CD4-positive, alpha-beta memory T cell (primary cell): ENCODE measurements around the gene FBXL19. TPM values are rescaled to one million over a fixed set of nuclear protein-coding genes. Genes with fewer than 3 reads are reported as not detected.

ENCODE experiments used
- CTCF ChIA-PET: fragments of 350-600 bp; sonication (Branson Sonifier 250); formaldehyde crosslinking; loops from one replicate; lab custom pipeline; 2021; ENCODE audit warnings: inconsistent platforms; ENCODE audit not compliant: partially characterized antibody; lab: Charles Lee
- POLR2A ChIA-PET: fragments of 350-600 bp; sonication (Branson Sonifier 250); formaldehyde crosslinking; loops from one replicate; lab custom pipeline; 2021; ENCODE audit not compliant: partially characterized antibody; lab: Charles Lee
- DNase-seq, 5 donors: peaks; one replicate each; pipeline versions ENCODE4 v3.0.0 to v3.0.0-alpha.2; 2020 to 2022; ENCODE audit warnings: mixed read lengths in 1 of 5
- H3K27ac ChIP-seq: one replicate; pipeline ENCODE4 v1.7.0; 2013; ENCODE audit warnings: low read depth, low read length
- H3K27me3 ChIP-seq: 2 replicates; pipeline ENCODE4 v1.7.0; 2013; ENCODE audit warnings: mild to moderate bottlenecking, low read length, moderate library complexity; ENCODE audit not compliant: insufficient read depth
- H3K36me3 ChIP-seq: 2 replicates; pipeline ENCODE4 v1.7.0; 2013; ENCODE audit warnings: mild to moderate bottlenecking, low read length, moderate library complexity; ENCODE audit not compliant: insufficient read depth
- H3K4me1 ChIP-seq: 2 replicates; pipeline ENCODE4 v1.7.0; 2013; ENCODE audit warnings: mild to moderate bottlenecking, low read length, moderate library complexity; ENCODE audit not compliant: insufficient read depth
- H3K4me3 ChIP-seq, 2 donors: one replicate each; pipeline ENCODE4 v1.7.0; 2013; ENCODE audit warnings: low read length in 2 of 2, mild to moderate bottlenecking in 1 of 2
- H3K9me3 ChIP-seq, 2 donors: one replicate each; pipeline ENCODE4 v1.7.0; 2013; ENCODE audit warnings: low read length in 2 of 2, control low read depth in 1 of 2; ENCODE audit not compliant: control insufficient read depth in 1 of 2
- H3K27ac Mint-ChIP-seq, 7 donors: one replicate each; pipeline ENCODE4 v1.8.0; 2020 to 2021; ENCODE audit warnings: mixed read lengths in 7 of 7, mild to moderate bottlenecking in 6 of 7, inconsistent platforms in 3 of 7, moderate library complexity in 3 of 7
- H3K27me3 Mint-ChIP-seq, 2 donors: one replicate each; pipeline ENCODE4 v1.8.0; 2020 to 2021; ENCODE audit warnings: mixed read lengths in 2 of 2
- H3K36me3 Mint-ChIP-seq, 2 donors: one replicate each; pipeline ENCODE4 v1.8.0; 2020 to 2021; ENCODE audit warnings: mixed read lengths in 2 of 2, inconsistent platforms in 1 of 2, mild to moderate bottlenecking in 1 of 2
- H3K4me1 Mint-ChIP-seq, 4 donors: one replicate each; pipeline ENCODE4 v1.8.0; 2020 to 2021; ENCODE audit warnings: mixed read lengths in 4 of 4, mild to moderate bottlenecking in 1 of 4
- H3K4me3 Mint-ChIP-seq, 8 donors: one replicate each; pipeline ENCODE4 v1.8.0; 2020 to 2021; ENCODE audit warnings: mixed read lengths in 8 of 8, mild to moderate bottlenecking in 7 of 8, moderate library complexity in 6 of 8, inconsistent platforms in 3 of 8
- H3K9me3 Mint-ChIP-seq, 8 donors: one replicate each; pipeline ENCODE4 v1.8.0; 2020 to 2021; ENCODE audit warnings: mixed read lengths in 8 of 8, mild to moderate bottlenecking in 5 of 8, inconsistent platforms in 3 of 8, moderate library complexity in 1 of 8
- intact Hi-C: fragments of 100-400 bp; cut with micrococcal nuclease; formaldehyde crosslinking; loops from one replicate; pipeline ENCODE4 v1.15.1; 2023
- polyA plus RNA-seq, 2 donors: library from polyadenylated mRNA; unstranded; fragments of 300-500 nt; fragmentation: Illumina TruSeq; gene quantifications; one replicate each; pipeline ENCODE4 v1.2.3, GENCODE V29; 2021
- total RNA-seq, 2 experiments: library from RNA; stranded (reverse); gene quantifications; one replicate each; pipeline ENCODE4 v1.2.3, GENCODE V29; 2021

The FBXL19 gene
- total and polyA plus RNA-seq, 4 experiments from 2014 or later, result 0.16 to 15.8 (median 15.6) TPM; not detected in 1

- Histone ChIP-seq H3K27me3 (no peaks in the 10 kb centered on the region), H3K9me3 (no peaks in the 10 kb centered on the region), H3K27ac (no peak overlapping the region), H3K36me3 (no peaks in the 10 kb centered on the region), H3K4me3 (no peak overlapping the region), H3K4me1 (peaks cover 29% of the 10 kb centered on the region)
- Mint-ChIP-seq H3K9me3 (peaks cover 0 to 4% (median 0%) of the 10 kb centered on the region in 8 donors), H3K27ac (no peak overlapping the region), H3K27me3 (peaks cover 0 to 4% of the 10 kb centered on the region in 2 donors), H3K36me3 (peaks cover 0 to 11% of the 10 kb centered on the region in 2 donors), H3K4me3 (no peak overlapping the region), H3K4me1 (peaks cover 11 to 37% (median 24%) of the 10 kb centered on the region in 4 donors)
- intact Hi-C loops, result loop anchor here (2.0 to 10.0 kb wide), 2 partner anchors 490 to 912 kb away; partner anchors contain the start of gene ZNF843
- ChIA-PET CTCF (interaction anchor here (1.2 to 5.9 kb wide), 4 partner anchors 11 to 916 kb away, joined by 3 to 65 read pairs (median 12); no protein-coding TSS in a partner anchor), POLR2A (interaction anchor here (1.0 to 1.6 kb wide), 3 partner anchors 11 to 492 kb away, joined by 3 to 9 read pairs (median 3); no protein-coding TSS in a partner anchor)
- DNase-seq, result no peak
Measured at GRCh38 chr16:30953111-30953510, 29.7 kb downstream of the FBXL19 start.

- peak; percentile 54 to 71 (median 59) for DNase-seq
- H3K27ac ChIP-seq, result no peak overlapping the region
- Mint-ChIP-seq H3K36me3 (peaks cover 0 to 14% of the 10 kb centered on the region in 2 donors), H3K9me3 (peaks cover 0 to 4% (median 0%) of the 10 kb centered on the region in 8 donors), H3K4me3 (peak overlapping the region in 1 of 8 donors; percentile 52), H3K27me3 (peaks cover 0 to 4% of the 10 kb centered on the region in 2 donors), H3K4me1 (peaks cover 13 to 41% (median 27%) of the 10 kb centered on the region in 4 donors), H3K27ac (peak overlapping the region in 3 of 7 donors; percentile 31 to 73 (median 35))
- H3K4me1 ChIP-seq, result peaks cover 32% of the 10 kb centered on the region
- no peaks in the 10 kb centered on the region for H3K9me3 ChIP-seq
- CTCF ChIA-PET, result interaction anchor here (0.7 to 5.9 kb wide), 12 partner anchors 12 to 915 kb away, joined by 3 to 65 read pairs (median 4); partner anchors contain the start of gene HSD3B7
- H3K4me3 ChIP-seq, result no peak overlapping the region
- no peaks in the 10 kb centered on the region for H3K36me3 ChIP-seq
- POLR2A ChIA-PET, result interaction anchor here (1.0 to 1.6 kb wide), 4 partner anchors 12 to 491 kb away, joined by 3 to 9 read pairs (median 5); no protein-coding TSS in a partner anchor
- intact Hi-C loops, result loop anchor here (2.0 to 10.0 kb wide), 2 partner anchors 489 to 911 kb away; partner anchors contain the start of gene ZNF843
- H3K27me3 ChIP-seq, result no peaks in the 10 kb centered on the region
Measured at GRCh38 chr16:30953511-30954124, 30.2 kb downstream of the FBXL19 start.

- CTCF ChIA-PET, result interaction anchor here (1.3 to 5.9 kb wide), 6 partner anchors 13 to 914 kb away, joined by 3 to 65 read pairs (median 8); no protein-coding TSS in a partner anchor
- intact Hi-C loops, result loop anchor here (5.0 to 10.0 kb wide), 2 partner anchors 42 to 910 kb away; no protein-coding TSS in a partner anchor
- DNase-seq, result no peak
- Mint-ChIP-seq H3K27ac (peak overlapping the region in 3 of 7 donors; percentile 11 to 73 (median 41)), H3K27me3 (peaks cover 0 to 4% of the 10 kb centered on the region in 2 donors), H3K9me3 (peaks cover 0 to 4% (median 0%) of the 10 kb centered on the region in 8 donors), H3K36me3 (peaks cover 6 to 24% of the 10 kb centered on the region in 2 donors), H3K4me3 (peak overlapping the region in 1 of 8 donors; percentile 20), H3K4me1 (peaks cover 18 to 48% (median 33%) of the 10 kb centered on the region in 4 donors)
- H3K4me1 ChIP-seq, result peaks cover 40% of the 10 kb centered on the region
- no peaks in the 10 kb centered on the region for H3K27me3 ChIP-seq
- no peak overlapping the region for H3K27ac ChIP-seq
- POLR2A ChIA-PET, result no interaction called here
- H3K4me3 ChIP-seq, result no peak overlapping the region
- no peaks in the 10 kb centered on the region for H3K9me3 ChIP-seq
- peaks cover 10% of the 10 kb centered on the region for H3K36me3 ChIP-seq
Measured at GRCh38 chr16:30954993-30955392, 31.6 kb downstream of the FBXL19 start.

- Histone ChIP-seq H3K36me3 (peaks cover 21% of the 10 kb centered on the region), H3K4me1 (peaks cover 30% of the 10 kb centered on the region), H3K27me3 (no peaks in the 10 kb centered on the region), H3K27ac (peak overlapping the region; percentile 92), H3K9me3 (no peaks in the 10 kb centered on the region), H3K4me3 (peak overlapping the region; percentile 85 to 95)
- Mint-ChIP-seq H3K4me3 (peak overlapping the region; percentile 95 to 99 (median 96)), H3K36me3 (peaks cover 18 to 39% of the 10 kb centered on the region in 2 donors), H3K9me3 (peaks cover 0 to 4% (median 0%) of the 10 kb centered on the region in 8 donors), H3K27ac (peak overlapping the region; percentile 98 to 100 (median 99)), H3K4me1 (peaks cover 13 to 44% (median 31%) of the 10 kb centered on the region in 4 donors), H3K27me3 (peaks cover 0 to 4% of the 10 kb centered on the region in 2 donors)
- intact Hi-C loops, result loop anchor here (1.0 to 10.0 kb wide), 9 partner anchors 8 to 908 kb away; partner anchors contain the start of genes ARMC5, CTF1, ORAI3 and STX4
- POLR2A ChIA-PET, result interaction anchor here (0.6 to 2.5 kb wide), 14 partner anchors 9 to 913 kb away, joined by 3 to 16 read pairs (median 4); partner anchors contain the start of genes ARMC5, FUS, KAT8 and STX4
- peak; percentile 73 to 87 (median 78) for DNase-seq
- CTCF ChIA-PET, result interaction anchor here (5.9 kb wide), 1 partner anchor 15 kb away, joined by 65 read pairs; no protein-coding TSS in a partner anchor
Measured at GRCh38 chr16:30956601-30957455, 33.5 kb downstream of the FBXL19 start.

GRCh38 chr16:30957456-30958174 lies 34.2 kb downstream of the FBXL19 start, which contains the start of gene SETD1A:
TSS of gene SETD1A (plus strand) at chr16:30957754. CDS start at chr16:30958732, 978 bp downstream.
- intact Hi-C loops, result loop anchor here (1.0 to 10.0 kb wide), 9 partner anchors 8 to 907 kb away; partner anchors contain the start of genes ARMC5, CTF1, ORAI3 and STX4
- H3K9me3 Mint-ChIP-seq, result peaks cover 0 to 4% (median 0%) of the 10 kb centered on the region in 8 donors

More at GRCh38 chr16:30957456-30958174, 34.2 kb downstream of the FBXL19 start, which contains the start of gene SETD1A:
- H3K36me3 Mint-ChIP-seq, result peaks cover 22 to 45% of the 10 kb centered on the region in 2 donors
- no peaks in the 10 kb centered on the region for H3K27me3 ChIP-seq
- peak; percentile 97 to 98 (median 98) for DNase-seq
- CTCF ChIA-PET, result no interaction called here
- H3K4me1 ChIP-seq, result peaks cover 30% of the 10 kb centered on the region
- H3K27ac Mint-ChIP-seq, result peak within 1 kb of the TSS; percentile 98 to 100 (median 99)
- no peaks in the 10 kb centered on the region for H3K9me3 ChIP-seq
- peak within 1 kb of the TSS; percentile 85 to 95 for H3K4me3 ChIP-seq
- POLR2A ChIA-PET, result interaction anchor here (0.5 to 2.5 kb wide), 16 partner anchors 8 to 912 kb away, joined by 3 to 16 read pairs (median 4); partner anchors contain the start of genes ARMC5, FUS, KAT8 and STX4
- H3K36me3 ChIP-seq, result peaks cover 26% of the 10 kb centered on the region
- peaks cover 13 to 43% (median 31%) of the 10 kb centered on the region in 4 donors for H3K4me1 Mint-ChIP-seq
- H3K4me3 Mint-ChIP-seq, result peak within 1 kb of the TSS; percentile 95 to 99 (median 96)
- peaks cover 0 to 4% of the 10 kb centered on the region in 2 donors for H3K27me3 Mint-ChIP-seq
- peak within 1 kb of the TSS; percentile 92 for H3K27ac ChIP-seq
